Sigmoid colon (tissue), 7 donors: ENCODE results near the gene PDLIM1. TPM values are rescaled to one million over a fixed set of nuclear protein-coding genes. Genes with fewer than 3 reads are reported as not detected.

Experiments used
- DNase-seq: peaks from one replicate; pipeline ENCODE4 v3.0.0-alpha.2; 2019
- H3K27ac ChIP-seq, 4 donors: fragments of 200-600 bp; sonication (generic); one replicate each; pipeline ENCODE4 v1.5.1; 2016 to 2019; ENCODE audit warnings: mild to moderate bottlenecking in 1 of 4
- H3K27me3 ChIP-seq, 3 donors: fragments of 200-600 bp; sonication (generic); one replicate each; pipeline ENCODE4 v1.5.1; 2019; ENCODE audit warnings: mild to moderate bottlenecking in 1 of 3
- H3K36me3 ChIP-seq, 4 donors: fragments of 200-600 bp; sonication (generic); one replicate each; pipeline ENCODE4 v1.5.1; 2016 to 2019
- H3K4me1 ChIP-seq, 4 donors: fragments of 200-600 bp; sonication (generic); one replicate each; pipeline ENCODE4 v1.5.1; 2017 to 2019
- H3K4me3 ChIP-seq, 4 donors: fragments of 200-600 bp; sonication (generic); one replicate each; pipeline ENCODE4 v1.5.1; 2017 to 2019; ENCODE audit warnings: mild to moderate bottlenecking in 2 of 4, moderate library complexity in 1 of 4
- H3K9me3 ChIP-seq, 4 donors: fragments of 200-600 bp in 3 of 4; sonication (generic) in 3 of 4; one replicate each; pipeline versions ENCODE4 v1.5.1 to v1.6.1; 2013 to 2019
- EP300 ChIP-seq, 4 donors: sonication (generic); formaldehyde crosslinking; IDR thresholded peaks; one replicate each; pipeline ENCODE4 v1.6.1; 2017; ENCODE audit warnings: antibody characterized with exemption in 4 of 4
- POLR2A ChIP-seq, 2 donors: fragments of 450-650 bp; IDR thresholded peaks; one replicate each; pipeline ENCODE4 v1.6.1; 2016; ENCODE audit warnings: antibody characterized with exemption in 2 of 2, mild to moderate bottlenecking in 2 of 2, moderate library complexity in 2 of 2
- POLR2AphosphoS5 ChIP-seq, 4 donors: sonication (generic); formaldehyde crosslinking; IDR thresholded peaks; one replicate each; pipeline ENCODE4 v1.6.1; 2017; ENCODE audit warnings: antibody characterized with exemption in 4 of 4
- WGBS, 2 donors: extraction: QIAGEN DNeasy Blood & Tissue Kit; methylation state at CpG; one replicate each; pipeline ENCODE4 v1.1.7; 2013; 5-methylcytosine and 5-hydroxymethylcytosine counted together
- intact Hi-C: fragments of 100-400 bp; cut with DNase I; formaldehyde crosslinking; loops from one replicate; pipeline ENCODE4 v1.15.1; 2023
- polyA plus RNA-seq, 3 donors: library from polyadenylated mRNA; stranded (reverse); fragments of 200-250 nt; gene quantifications; one replicate each; pipeline ENCODE4 v1.2.3, GENCODE V29; 2013
- total RNA-seq, 4 donors: library from RNA; depleted of rRNA; stranded (reverse); fragments of >200 nt; gene quantifications; one replicate each; pipeline ENCODE4 v1.1.0, GENCODE V29; 2016
- TF ChIP-seq, protein P1 (sequence below), 4 experiments: fragments of 450-650 bp in 3 of 4; fragments of 200-600 bp in 1 of 4; IDR thresholded peaks; one replicate each; pipeline ENCODE4 v1.5.1; 2016 to 2019; ENCODE audit warnings: antibody characterized with exemption in 4 of 4, mild to moderate bottlenecking in 3 of 4, moderate library complexity in 2 of 4
- donor health status: healthy with polysubstance abuse.
- donor health status: Bipolar disorder and iron deficiency.
- donor health status: healthy.

PDLIM1 gene
- total and polyA plus RNA-seq, 7 donors, result 27.8 to 488 (median 75.3) TPM

DNA sequence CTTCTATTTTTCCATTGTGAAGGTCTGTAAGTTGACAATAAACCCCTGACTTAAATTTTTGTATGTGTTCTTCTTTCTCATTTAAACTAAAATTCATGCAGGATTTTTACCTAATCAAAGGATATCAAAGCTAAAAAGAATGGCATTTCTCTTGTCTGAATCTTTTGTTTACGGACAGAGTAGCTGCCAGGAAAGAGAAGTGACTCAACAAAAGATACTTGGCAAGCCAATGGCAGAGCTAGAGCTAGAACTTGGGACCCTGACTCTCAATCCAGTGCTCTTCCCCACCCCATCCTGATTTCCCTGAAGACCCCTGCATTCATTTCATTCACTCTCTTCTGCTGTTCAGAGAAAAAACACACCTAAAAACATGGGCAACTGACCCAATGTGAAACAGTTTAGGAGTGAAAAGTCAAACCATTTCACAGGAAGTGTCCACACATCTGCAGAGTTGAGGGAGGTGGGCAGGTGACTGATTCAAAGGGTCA, 40.2 kb upstream of the PDLIM1 start:
- no peak for DNase-seq

DNA sequence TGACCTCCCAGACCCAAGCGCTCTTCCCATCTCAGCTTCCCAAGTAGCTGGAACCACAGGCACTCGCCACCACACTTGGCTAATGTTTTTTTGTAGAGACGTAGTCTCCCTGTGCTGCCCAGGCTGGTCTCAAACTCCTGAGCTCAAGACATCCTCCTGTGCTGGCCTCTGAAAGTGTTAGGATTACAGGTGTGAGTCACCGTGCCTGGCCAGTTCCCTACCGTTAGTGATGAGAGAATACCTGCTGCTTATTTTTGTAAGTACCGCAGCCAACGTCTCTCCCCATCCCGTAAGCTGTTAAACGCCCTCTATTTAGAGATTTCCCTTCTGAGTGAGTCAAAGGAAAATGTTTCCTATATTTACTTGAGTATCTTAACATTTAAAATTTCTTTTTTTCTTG, 38.5 kb upstream of the PDLIM1 start:
- Histone ChIP-seq H3K36me3 (peaks cover 11 to 100% (median 45%) of the 10 kb centered on the region in 4 donors), H3K4me1 (peaks cover 0 to 43% (median 32%) of the 10 kb centered on the region in 4 donors), H3K27me3 (no peaks in the 10 kb centered on the region), H3K4me3 (no peak overlapping the region), H3K27ac (peak overlapping the region in 3 of 4 donors; percentile 65 to 90 (median 85)), H3K9me3 (no peaks in the 10 kb centered on the region)
- intact Hi-C loops, result no loop called here
- DNase-seq, result no peak
- TF ChIP-seq EP300 (IDR thresholded peaks at IDR 0.05), result no peak
- no peak for TF ChIP-seq POLR2A (IDR thresholded peaks at IDR 0.05)
- whole genome bisulfite sequencing, 2 donors, result 91% methylated on average over 9 of the region's 9 CpGs

More for the DNA sequence above, 40.2 kb upstream of the PDLIM1 start:
- Histone ChIP-seq H3K36me3 (peaks cover 11 to 100% (median 52%) of the 10 kb centered on the region in 4 donors), H3K9me3 (no peaks in the 10 kb centered on the region), H3K27me3 (no peaks in the 10 kb centered on the region), H3K4me3 (no peak overlapping the region), H3K4me1 (peaks cover 0 to 57% (median 47%) of the 10 kb centered on the region in 4 donors), H3K27ac (peak overlapping the region in 3 of 4 donors; percentile 43 to 90 (median 85))
- TF ChIP-seq POLR2A (IDR thresholded peaks at IDR 0.05) (no peak), POLR2AphosphoS5 (IDR thresholded peaks at IDR 0.05) (peak in 1 of 4 donors; percentile 16), EP300 (IDR thresholded peaks at IDR 0.05) (no peak)
- TF ChIP-seq, protein P1, sequence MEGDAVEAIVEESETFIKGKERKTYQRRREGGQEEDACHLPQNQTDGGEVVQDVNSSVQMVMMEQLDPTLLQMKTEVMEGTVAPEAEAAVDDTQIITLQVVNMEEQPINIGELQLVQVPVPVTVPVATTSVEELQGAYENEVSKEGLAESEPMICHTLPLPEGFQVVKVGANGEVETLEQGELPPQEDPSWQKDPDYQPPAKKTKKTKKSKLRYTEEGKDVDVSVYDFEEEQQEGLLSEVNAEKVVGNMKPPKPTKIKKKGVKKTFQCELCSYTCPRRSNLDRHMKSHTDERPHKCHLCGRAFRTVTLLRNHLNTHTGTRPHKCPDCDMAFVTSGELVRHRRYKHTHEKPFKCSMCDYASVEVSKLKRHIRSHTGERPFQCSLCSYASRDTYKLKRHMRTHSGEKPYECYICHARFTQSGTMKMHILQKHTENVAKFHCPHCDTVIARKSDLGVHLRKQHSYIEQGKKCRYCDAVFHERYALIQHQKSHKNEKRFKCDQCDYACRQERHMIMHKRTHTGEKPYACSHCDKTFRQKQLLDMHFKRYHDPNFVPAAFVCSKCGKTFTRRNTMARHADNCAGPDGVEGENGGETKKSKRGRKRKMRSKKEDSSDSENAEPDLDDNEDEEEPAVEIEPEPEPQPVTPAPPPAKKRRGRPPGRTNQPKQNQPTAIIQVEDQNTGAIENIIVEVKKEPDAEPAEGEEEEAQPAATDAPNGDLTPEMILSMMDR (IDR thresholded peaks at IDR 0.05), result no peak
- 91 to 96% methylated on average over 1 of the region's 1 CpG for WGBS, 2 donors
- intact Hi-C loops, result no loop called here

DNA sequence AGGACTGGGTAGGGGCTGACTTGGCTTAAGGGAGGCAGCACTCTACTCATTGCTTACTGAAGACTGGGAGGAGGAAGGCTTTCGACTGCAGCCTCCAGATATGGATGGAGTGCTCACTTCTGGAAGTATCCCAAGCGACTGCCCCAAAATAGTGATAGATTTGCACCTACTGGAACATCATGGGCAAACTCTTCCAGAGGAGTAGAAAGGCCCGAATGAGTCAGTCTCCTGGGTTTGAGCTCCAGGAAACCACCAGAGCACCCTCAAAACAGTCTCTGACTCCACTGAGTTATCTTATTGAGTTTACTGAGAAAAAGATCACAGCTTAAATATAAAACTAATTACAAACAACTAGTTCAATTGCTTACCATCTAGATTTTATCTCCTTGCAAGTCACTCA, 37.2 kb upstream of the PDLIM1 start:
- DNase-seq, result no peak
- WGBS, 2 donors, result 85 to 90% methylated on average over 3 of the region's 3 CpGs
- H3K27me3 ChIP-seq, result no peaks in the 10 kb centered on the region
- intact Hi-C loops, result no loop called here
- peaks cover 0 to 39% (median 28%) of the 10 kb centered on the region in 4 donors for H3K4me1 ChIP-seq
- no peak overlapping the region for H3K4me3 ChIP-seq
- TF ChIP-seq, protein P1 (IDR thresholded peaks at IDR 0.05), result no peak
- TF ChIP-seq EP300 (IDR thresholded peaks at IDR 0.05), result no peak
- peak in 1 of 4 donors; percentile 19 for TF ChIP-seq POLR2AphosphoS5 (IDR thresholded peaks at IDR 0.05)
- TF ChIP-seq POLR2A (IDR thresholded peaks at IDR 0.05), result no peak
- peak overlapping the region; percentile 32 to 85 (median 61) for H3K27ac ChIP-seq
- H3K36me3 ChIP-seq, result peaks cover 7 to 99% (median 45%) of the 10 kb centered on the region in 4 donors
- H3K9me3 ChIP-seq, result no peaks in the 10 kb centered on the region

DNA sequence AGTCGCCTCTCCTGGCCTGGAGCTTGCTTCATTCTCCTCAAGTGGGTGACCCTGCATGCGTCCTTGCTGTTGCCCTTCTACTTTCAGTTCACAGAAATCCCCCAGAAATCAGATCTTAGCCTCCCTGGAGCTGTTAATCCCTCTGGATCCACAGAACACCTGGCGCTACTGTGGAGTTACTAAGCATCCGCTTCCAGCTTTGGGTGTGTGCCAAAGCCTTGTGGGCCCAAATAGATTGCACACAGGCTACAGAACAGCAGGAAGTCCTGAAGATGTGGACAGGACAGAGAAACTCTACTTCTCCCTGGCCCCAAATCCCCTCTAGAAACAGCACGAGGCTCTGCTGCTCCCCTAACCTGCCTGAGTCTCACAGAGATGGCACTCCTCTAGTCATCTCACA, 36.6 kb upstream of the PDLIM1 start:
- H3K4me3 ChIP-seq, result no peak overlapping the region
- H3K36me3 ChIP-seq, result peaks cover 9 to 99% (median 42%) of the 10 kb centered on the region in 4 donors
- WGBS, 2 donors, result 61 to 63% methylated on average over 5 of the region's 5 CpGs
- H3K9me3 ChIP-seq, result no peaks in the 10 kb centered on the region
- no peaks in the 10 kb centered on the region for H3K27me3 ChIP-seq
- intact Hi-C loops, result no loop called here
- peak overlapping the region; percentile 32 to 85 (median 61) for H3K27ac ChIP-seq
- TF ChIP-seq EP300 (IDR thresholded peaks at IDR 0.05), result no peak
- TF ChIP-seq, protein P1 (IDR thresholded peaks at IDR 0.05), result no peak
- TF ChIP-seq POLR2A (IDR thresholded peaks at IDR 0.05), result no peak
- TF ChIP-seq POLR2AphosphoS5 (IDR thresholded peaks at IDR 0.05), result peak in 1 of 4 donors; percentile 6
- peak; percentile 83 for DNase-seq
- H3K4me1 ChIP-seq, result peaks cover 0 to 37% (median 28%) of the 10 kb centered on the region in 4 donors

DNA sequence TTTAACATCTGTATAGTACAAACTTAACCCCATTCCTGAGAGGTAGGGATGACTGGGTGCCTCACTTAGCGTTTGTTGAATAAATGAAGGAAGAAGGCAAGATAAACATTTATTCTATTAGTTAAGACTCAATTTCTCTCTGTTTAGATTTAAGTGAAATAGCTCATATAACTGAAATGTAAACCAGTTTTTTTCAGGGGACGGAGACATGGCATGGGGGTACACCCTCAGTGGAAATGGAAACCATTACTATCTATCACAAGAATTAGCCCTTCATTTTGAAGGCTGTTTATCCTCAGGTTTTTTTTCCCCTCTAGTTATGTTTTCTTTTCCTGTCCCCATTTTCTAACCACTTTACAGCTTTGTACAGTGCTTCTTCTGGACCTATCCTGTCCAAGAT, 35.6 kb upstream of the PDLIM1 start:
- intact Hi-C loops, result no loop called here
- no peaks in the 10 kb centered on the region for H3K9me3 ChIP-seq
- DNase-seq, result peak; percentile 0
- no peak overlapping the region for H3K4me3 ChIP-seq
- WGBS, 2 donors, result 82 to 84% methylated on average over 2 of the region's 2 CpGs
- H3K36me3 ChIP-seq, result peaks cover 12 to 99% (median 47%) of the 10 kb centered on the region in 4 donors
- H3K27me3 ChIP-seq, result no peaks in the 10 kb centered on the region
- peaks cover 0 to 35% (median 24%) of the 10 kb centered on the region in 4 donors for H3K4me1 ChIP-seq
- TF ChIP-seq POLR2A (IDR thresholded peaks at IDR 0.05) (no peak), EP300 (IDR thresholded peaks at IDR 0.05) (no peak), POLR2AphosphoS5 (IDR thresholded peaks at IDR 0.05) (no peak)
- TF ChIP-seq, protein P1 (IDR thresholded peaks at IDR 0.05), result no peak
- H3K27ac ChIP-seq, result peak overlapping the region in 3 of 4 donors; percentile 57 to 85 (median 65)
